Skeletal muscle tissue (tissue), 4 donors: Measurements from ENCODE around the gene STIM1. TPM values are rescaled to one million over a fixed set of nuclear protein-coding genes. Genes with fewer than 3 reads are reported as not detected.

ENCODE experiments used
- H3K27ac ChIP-seq: one replicate; pipeline ENCODE4 v1.7.0; 2013; ENCODE audit warnings: mild to moderate bottlenecking, low read depth, low read length, inconsistent platforms
- H3K27me3 ChIP-seq, 3 donors: one replicate each; pipeline ENCODE4 v1.7.0; 2013; ENCODE audit warnings: low read length in 3 of 3; ENCODE audit not compliant: control insufficient read depth in 3 of 3, insufficient read depth in 3 of 3
- H3K36me3 ChIP-seq, 3 donors: one replicate each; pipeline ENCODE4 v1.7.0; 2013; ENCODE audit warnings: low read length in 3 of 3; ENCODE audit not compliant: control insufficient read depth in 3 of 3, insufficient read depth in 3 of 3
- H3K4me1 ChIP-seq, 3 donors: one replicate each; pipeline ENCODE4 v1.7.0; 2013; ENCODE audit warnings: low read length in 3 of 3, mild to moderate bottlenecking in 3 of 3; ENCODE audit not compliant: control insufficient read depth in 3 of 3, insufficient read depth in 3 of 3
- H3K4me3 ChIP-seq, 3 donors: one replicate each; pipeline ENCODE4 v1.7.0; 2013; ENCODE audit warnings: low read length in 3 of 3
- H3K9ac ChIP-seq, 3 donors: one replicate each; pipeline ENCODE4 v1.7.0; 2013; ENCODE audit warnings: low read length in 3 of 3, mild to moderate bottlenecking in 3 of 3, moderate library complexity in 2 of 3, low read depth in 1 of 3
- H3K9me3 ChIP-seq, 3 donors: one replicate each; pipeline ENCODE4 v1.7.0; 2013; ENCODE audit warnings: low read length in 3 of 3; ENCODE audit not compliant: control insufficient read depth in 3 of 3
- total RNA-seq: library from RNA; depleted of rRNA; stranded (reverse); fragments of >200 nt; gene quantifications from one replicate; pipeline ENCODE4 v1.2.3, GENCODE V29; 2014
- donor health status: Osteomylitis.

Gene STIM1
- total RNA-seq, 1 donor from 2014 or later = 54.8 TPM

- H3K4me3 ChIP-seq = no peak overlapping the region
- no peak overlapping the region for H3K9ac ChIP-seq
- no peaks in the 10 kb centered on the region for H3K27me3 ChIP-seq
- peaks cover 18 to 31% (median 30%) of the 10 kb centered on the region in 3 donors for H3K4me1 ChIP-seq
- no peak overlapping the region for H3K27ac ChIP-seq
- no peaks in the 10 kb centered on the region for H3K9me3 ChIP-seq
- no peaks in the 10 kb centered on the region for H3K36me3 ChIP-seq
Observed at GRCh38 chr11:3962406-3962840, 107.0 kb downstream of the STIM1 start.

GRCh38 chr11:3964056-3964455, 108.6 kb downstream of the STIM1 start:
- no peak overlapping the region for H3K9ac ChIP-seq
- peaks cover 23 to 30% (median 28%) of the 10 kb centered on the region in 3 donors for H3K4me1 ChIP-seq
- H3K36me3 ChIP-seq = peaks cover 0 to 5% (median 4%) of the 10 kb centered on the region in 3 donors
- H3K4me3 ChIP-seq = peak overlapping the region in 1 of 3 donors; percentile 9
- H3K27me3 ChIP-seq = no peaks in the 10 kb centered on the region
- no peak overlapping the region for H3K27ac ChIP-seq
- no peaks in the 10 kb centered on the region for H3K9me3 ChIP-seq

GRCh38 chr11:3964935-3965604, 109.6 kb downstream of the STIM1 start:
- Histone ChIP-seq H3K9ac (no peak overlapping the region), H3K4me1 (peaks cover 20 to 23% (median 21%) of the 10 kb centered on the region in 3 donors), H3K27ac (no peak overlapping the region), H3K9me3 (no peaks in the 10 kb centered on the region), H3K27me3 (no peaks in the 10 kb centered on the region), H3K36me3 (peaks cover 1 to 5% (median 4%) of the 10 kb centered on the region in 3 donors), H3K4me3 (no peak overlapping the region)

GRCh38 chr11:3967695-3968094, 112.2 kb downstream of the STIM1 start:
- peaks cover 3 to 5% (median 4%) of the 10 kb centered on the region in 3 donors for H3K36me3 ChIP-seq
- no peaks in the 10 kb centered on the region for H3K9me3 ChIP-seq
- no peak overlapping the region for H3K27ac ChIP-seq
- H3K9ac ChIP-seq = no peak overlapping the region
- H3K4me3 ChIP-seq = no peak overlapping the region
- H3K4me1 ChIP-seq = peaks cover 14 to 18% (median 18%) of the 10 kb centered on the region in 3 donors
- no peaks in the 10 kb centered on the region for H3K27me3 ChIP-seq

- Histone ChIP-seq H3K4me3 (no peak overlapping the region), H3K4me1 (peaks cover 3 to 10% (median 7%) of the 10 kb centered on the region in 3 donors), H3K27ac (no peak overlapping the region), H3K27me3 (no peaks in the 10 kb centered on the region), H3K9me3 (no peaks in the 10 kb centered on the region), H3K9ac (no peak overlapping the region), H3K36me3 (peaks cover 3 to 5% (median 4%) of the 10 kb centered on the region in 3 donors)
Observed at GRCh38 chr11:3969200-3969599, 113.7 kb downstream of the STIM1 start.

GRCh38 chr11:3969613-3970012, 114.1 kb downstream of the STIM1 start:
- no peak overlapping the region for H3K9ac ChIP-seq
- H3K36me3 ChIP-seq = peaks cover 3 to 5% (median 4%) of the 10 kb centered on the region in 3 donors
- H3K4me1 ChIP-seq = peaks cover 0 to 7% (median 4%) of the 10 kb centered on the region in 3 donors
- H3K27ac ChIP-seq = no peak overlapping the region
- H3K9me3 ChIP-seq = no peaks in the 10 kb centered on the region
- no peak overlapping the region for H3K4me3 ChIP-seq
- H3K27me3 ChIP-seq = no peaks in the 10 kb centered on the region

GRCh38 chr11:3970108-3970507, 114.6 kb downstream of the STIM1 start:
- Histone ChIP-seq H3K27me3 (no peaks in the 10 kb centered on the region), H3K4me3 (no peak overlapping the region), H3K27ac (no peak overlapping the region), H3K4me1 (peaks cover 0 to 7% (median 4%) of the 10 kb centered on the region in 3 donors), H3K9me3 (no peaks in the 10 kb centered on the region), H3K36me3 (peaks cover 3 to 5% (median 4%) of the 10 kb centered on the region in 3 donors), H3K9ac (no peak overlapping the region)

- no peak overlapping the region for H3K4me3 ChIP-seq
- H3K27ac ChIP-seq = no peak overlapping the region
- no peak overlapping the region for H3K9ac ChIP-seq
- H3K27me3 ChIP-seq = no peaks in the 10 kb centered on the region
- peaks cover 3 to 5% (median 4%) of the 10 kb centered on the region in 3 donors for H3K36me3 ChIP-seq
- no peaks in the 10 kb centered on the region for H3K9me3 ChIP-seq
- peaks cover 0 to 7% (median 4%) of the 10 kb centered on the region in 3 donors for H3K4me1 ChIP-seq
Observed at GRCh38 chr11:3971756-3972404, 116.4 kb downstream of the STIM1 start.

- peaks cover 3 to 5% (median 4%) of the 10 kb centered on the region in 3 donors for H3K36me3 ChIP-seq
- no peak overlapping the region for H3K27ac ChIP-seq
Observed at GRCh38 chr11:3972431-3972830, 117.0 kb downstream of the STIM1 start.

GRCh38 chr11:3977078-3977477, 121.6 kb downstream of the STIM1 start:
- Histone ChIP-seq H3K27ac (no peak overlapping the region), H3K36me3 (no peaks in the 10 kb centered on the region), H3K27me3 (no peaks in the 10 kb centered on the region), H3K4me3 (no peak overlapping the region), H3K4me1 (peaks cover 0 to 4% (median 3%) of the 10 kb centered on the region in 3 donors), H3K9ac (no peak overlapping the region), H3K9me3 (no peaks in the 10 kb centered on the region)

More at GRCh38 chr11:3972431-3972830, 117.0 kb downstream of the STIM1 start:
- no peaks in the 10 kb centered on the region for H3K27me3 ChIP-seq
- H3K9ac ChIP-seq = no peak overlapping the region
- H3K9me3 ChIP-seq = no peaks in the 10 kb centered on the region
- H3K4me1 ChIP-seq = peaks cover 0 to 7% (median 4%) of the 10 kb centered on the region in 3 donors
- no peak overlapping the region for H3K4me3 ChIP-seq
